Measurements from ENCODE around the gene SLC48A1.

Gene SLC48A1

DNA sequence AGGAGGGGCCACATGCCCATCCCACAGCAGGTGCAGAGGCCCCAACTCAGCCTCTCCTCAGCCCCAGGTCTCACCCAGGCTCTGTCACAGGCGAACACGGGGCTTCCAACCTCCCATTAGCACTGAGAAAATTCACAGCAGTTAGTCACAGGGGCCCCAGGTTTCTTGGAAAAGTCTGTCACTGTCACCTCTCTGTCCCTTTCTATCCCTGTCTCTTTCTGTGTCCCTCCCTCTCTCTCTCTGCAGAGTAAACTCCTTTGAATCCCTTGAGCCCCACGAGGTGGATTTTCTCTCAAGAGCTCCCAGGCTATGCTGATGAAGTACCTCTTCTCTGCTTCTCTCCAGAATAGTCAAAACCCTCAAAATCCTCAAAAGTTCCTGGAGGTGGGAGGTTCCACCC lies 33.7 kb upstream of the SLC48A1 start:
- no peaks in the 10 kb centered on the region for H3K9me3 Mint-ChIP-seq
- H3K27me3 Mint-ChIP-seq (ENCODE audit: low read depth): peaks cover 3% of the 10 kb centered on the region
- H3K36me3 Mint-ChIP-seq (ENCODE audit: low read depth): no peaks in the 10 kb centered on the region
- DNase-seq (ENCODE audit: low spot score): no peak
- peaks cover 5% of the 10 kb centered on the region for H3K4me1 Mint-ChIP-seq (ENCODE audit: low read depth)
- no peak overlapping the region for H3K27ac Mint-ChIP-seq
- no peak overlapping the region for H3K4me3 Mint-ChIP-seq

GRCh38 chr12:47739979-47740378 lies 33.1 kb upstream of the SLC48A1 start:
- H3K27ac Mint-ChIP-seq: no peak overlapping the region
- H3K9me3 Mint-ChIP-seq: no peaks in the 10 kb centered on the region
- DNase-seq (ENCODE audit: low spot score): no peak
- H3K36me3 Mint-ChIP-seq (ENCODE audit: low read depth): no peaks in the 10 kb centered on the region
- peaks cover 5% of the 10 kb centered on the region for H3K4me1 Mint-ChIP-seq (ENCODE audit: low read depth)
- no peak overlapping the region for H3K4me3 Mint-ChIP-seq
- H3K27me3 Mint-ChIP-seq (ENCODE audit: low read depth): peaks cover 6% of the 10 kb centered on the region

DNA sequence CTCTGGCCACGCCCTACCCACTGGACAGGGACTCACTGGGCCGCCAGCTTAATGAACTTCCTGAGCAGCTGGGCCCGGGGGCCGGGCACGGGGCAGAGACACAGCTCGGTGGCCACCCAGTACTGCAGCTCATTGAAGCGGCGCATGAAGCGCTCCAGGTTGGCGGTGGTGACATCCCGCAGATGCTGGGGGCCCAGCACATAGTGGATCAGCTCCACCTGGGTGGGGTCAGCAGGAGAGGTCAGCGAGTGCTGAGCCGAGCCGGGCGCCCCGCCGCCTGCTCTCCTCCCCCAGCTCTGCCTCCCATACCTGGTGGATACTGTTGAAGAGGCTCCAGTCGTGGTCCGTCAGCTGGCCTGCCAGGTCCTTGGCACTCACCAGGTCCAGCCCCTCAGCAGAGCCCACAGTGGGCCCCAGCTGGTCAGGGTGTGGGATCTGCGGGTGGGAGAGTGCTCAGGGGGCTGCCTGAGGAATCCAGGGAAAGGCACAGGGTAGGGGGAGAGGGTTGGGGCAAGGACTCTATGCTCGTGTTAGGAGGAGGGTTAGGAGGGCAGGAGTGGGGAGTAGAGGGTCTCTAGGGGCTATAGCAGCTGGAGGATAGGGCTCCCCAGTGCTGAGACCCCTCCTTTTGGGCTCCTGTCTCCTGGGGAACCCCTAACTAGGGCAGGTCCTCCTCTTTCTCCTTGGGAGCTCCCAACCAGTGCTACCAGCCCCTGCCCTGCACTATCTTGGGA lies 32.3 kb upstream of the SLC48A1 start:
- H3K36me3 Mint-ChIP-seq (ENCODE audit: low read depth): no peaks in the 10 kb centered on the region
- H3K9me3 Mint-ChIP-seq: no peaks in the 10 kb centered on the region
- H3K4me1 Mint-ChIP-seq (ENCODE audit: low read depth): peaks cover 5% of the 10 kb centered on the region
- DNase-seq (ENCODE audit: low spot score): no peak
- H3K4me3 Mint-ChIP-seq: no peak overlapping the region
- H3K27ac Mint-ChIP-seq: no peak overlapping the region
- peaks cover 6% of the 10 kb centered on the region for H3K27me3 Mint-ChIP-seq (ENCODE audit: low read depth)

GRCh38 chr12:47741340-47741703 lies 31.7 kb upstream of the SLC48A1 start:
- H3K27me3 Mint-ChIP-seq (ENCODE audit: low read depth): peaks cover 6% of the 10 kb centered on the region
- no peak for DNase-seq (ENCODE audit: low spot score)
- H3K4me3 Mint-ChIP-seq: no peak overlapping the region
- H3K9me3 Mint-ChIP-seq: no peaks in the 10 kb centered on the region
- H3K27ac Mint-ChIP-seq: no peak overlapping the region
- no peaks in the 10 kb centered on the region for H3K36me3 Mint-ChIP-seq (ENCODE audit: low read depth)
- peaks cover 5% of the 10 kb centered on the region for H3K4me1 Mint-ChIP-seq (ENCODE audit: low read depth)

DNA sequence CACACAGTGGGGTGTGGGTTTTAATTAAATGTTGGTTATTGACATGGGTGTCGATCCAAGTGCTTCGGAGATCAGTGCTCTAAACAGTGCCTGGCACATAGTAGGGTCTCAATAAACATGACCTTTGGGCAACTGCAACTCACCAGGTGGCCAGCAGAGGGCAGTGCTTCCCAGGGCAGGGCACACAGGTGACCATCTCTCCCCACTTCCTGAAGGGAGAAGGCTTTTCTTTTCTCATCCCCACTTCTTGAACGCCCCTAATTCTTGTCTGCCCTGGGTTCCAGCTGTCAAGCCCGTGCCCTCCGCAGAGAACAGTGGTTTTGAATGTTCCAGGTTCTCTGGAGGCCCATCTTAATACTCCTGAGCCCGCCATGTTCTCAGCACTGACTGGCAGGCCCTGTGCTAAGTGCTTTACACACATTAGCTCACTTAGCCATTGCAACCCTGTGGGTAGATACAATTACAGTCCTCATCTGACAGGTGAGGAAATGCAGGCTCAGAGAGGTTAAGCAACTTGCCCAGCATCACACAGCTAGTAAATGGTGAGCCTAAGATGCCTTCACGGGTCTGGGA lies 30.7 kb upstream of the SLC48A1 start:
- DNase-seq (ENCODE audit: low spot score): peak; percentile 57
- Mint-ChIP-seq H3K4me3 (no peak overlapping the region), H3K27ac (no peak overlapping the region), H3K27me3 (ENCODE audit: low read depth) (peaks cover 6% of the 10 kb centered on the region), H3K4me1 (ENCODE audit: low read depth) (peaks cover 5% of the 10 kb centered on the region), H3K36me3 (ENCODE audit: low read depth) (no peaks in the 10 kb centered on the region), H3K9me3 (no peaks in the 10 kb centered on the region)

DNA sequence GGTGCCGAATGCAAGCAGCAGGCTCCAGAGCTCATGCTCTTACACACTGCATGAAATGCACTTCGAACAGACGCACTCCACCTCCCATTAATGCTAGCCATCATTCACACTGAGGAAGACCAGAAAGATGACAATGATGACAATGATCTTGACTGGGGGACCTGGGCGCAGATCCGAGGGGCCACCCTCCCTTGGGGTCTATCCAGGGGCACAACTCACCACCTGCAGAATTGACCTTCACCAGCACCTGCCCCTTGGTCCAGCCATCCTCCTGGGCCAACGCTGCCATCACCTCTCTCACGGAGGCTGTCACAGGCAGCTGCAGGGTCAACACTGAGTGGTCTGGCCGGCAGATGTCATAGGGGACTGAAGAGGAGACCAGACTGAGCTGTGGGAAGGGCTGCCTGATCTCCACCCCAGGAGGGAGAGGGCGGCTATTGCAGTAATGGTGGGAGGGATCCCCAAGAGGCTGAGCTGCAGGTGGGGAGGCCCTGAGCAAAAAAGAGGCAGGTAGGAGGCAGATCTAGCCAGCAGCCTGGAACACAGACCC lies 29.7 kb upstream of the SLC48A1 start:
- Mint-ChIP-seq H3K27ac (no peak overlapping the region), H3K4me1 (ENCODE audit: low read depth) (peaks cover 5% of the 10 kb centered on the region), H3K36me3 (ENCODE audit: low read depth) (no peaks in the 10 kb centered on the region), H3K9me3 (no peaks in the 10 kb centered on the region), H3K27me3 (ENCODE audit: low read depth) (peaks cover 6% of the 10 kb centered on the region), H3K4me3 (no peak overlapping the region)
- DNase-seq (ENCODE audit: low spot score): no peak

GRCh38 chr12:47744005-47744651 lies 28.9 kb upstream of the SLC48A1 start:
- H3K27ac Mint-ChIP-seq: no peak overlapping the region
- no peak overlapping the region for H3K4me3 Mint-ChIP-seq
- peaks cover 6% of the 10 kb centered on the region for H3K27me3 Mint-ChIP-seq (ENCODE audit: low read depth)
- H3K9me3 Mint-ChIP-seq: no peaks in the 10 kb centered on the region
- DNase-seq (ENCODE audit: low spot score): no peak
- H3K4me1 Mint-ChIP-seq (ENCODE audit: low read depth): peaks cover 5% of the 10 kb centered on the region
- no peaks in the 10 kb centered on the region for H3K36me3 Mint-ChIP-seq (ENCODE audit: low read depth)

- H3K36me3 Mint-ChIP-seq (ENCODE audit: low read depth): no peaks in the 10 kb centered on the region
- H3K9me3 Mint-ChIP-seq: no peaks in the 10 kb centered on the region
- peaks cover 5% of the 10 kb centered on the region for H3K4me1 Mint-ChIP-seq (ENCODE audit: low read depth)
- DNase-seq (ENCODE audit: low spot score): no peak
- no peak overlapping the region for H3K4me3 Mint-ChIP-seq
- H3K27ac Mint-ChIP-seq: no peak overlapping the region
- peaks cover 6% of the 10 kb centered on the region for H3K27me3 Mint-ChIP-seq (ENCODE audit: low read depth)
Measured at GRCh38 chr12:47744778-47745436, 28.1 kb upstream of the SLC48A1 start.

GRCh38 chr12:47745485-47746041 lies 27.5 kb upstream of the SLC48A1 start:
- H3K36me3 Mint-ChIP-seq (ENCODE audit: low read depth): no peaks in the 10 kb centered on the region
- H3K9me3 Mint-ChIP-seq: no peaks in the 10 kb centered on the region
- H3K27me3 Mint-ChIP-seq (ENCODE audit: low read depth): peaks cover 6% of the 10 kb centered on the region
- no peak overlapping the region for H3K27ac Mint-ChIP-seq
- peaks cover 5% of the 10 kb centered on the region for H3K4me1 Mint-ChIP-seq (ENCODE audit: low read depth)
- H3K4me3 Mint-ChIP-seq: no peak overlapping the region
- no peak for DNase-seq (ENCODE audit: low spot score)

- H3K4me3 Mint-ChIP-seq: no peak overlapping the region
- no peak overlapping the region for H3K27ac Mint-ChIP-seq
- H3K4me1 Mint-ChIP-seq (ENCODE audit: low read depth): peaks cover 5% of the 10 kb centered on the region
- no peaks in the 10 kb centered on the region for H3K36me3 Mint-ChIP-seq (ENCODE audit: low read depth)
- H3K9me3 Mint-ChIP-seq: no peaks in the 10 kb centered on the region
- DNase-seq (ENCODE audit: low spot score): no peak
- peaks cover 6% of the 10 kb centered on the region for H3K27me3 Mint-ChIP-seq (ENCODE audit: low read depth)
Measured at GRCh38 chr12:47746073-47746472, 27.0 kb upstream of the SLC48A1 start.

GRCh38 chr12:47746523-47746922 lies 26.5 kb upstream of the SLC48A1 start:
- H3K36me3 Mint-ChIP-seq (ENCODE audit: low read depth): no peaks in the 10 kb centered on the region
- no peak for DNase-seq (ENCODE audit: low spot score)

GRCh38 chr12:47747126-47747525 lies 25.9 kb upstream of the SLC48A1 start:
- no peak for DNase-seq (ENCODE audit: low spot score)
- Mint-ChIP-seq H3K9me3 (no peaks in the 10 kb centered on the region), H3K4me1 (ENCODE audit: low read depth) (no peaks in the 10 kb centered on the region), H3K27me3 (ENCODE audit: low read depth) (peaks cover 6% of the 10 kb centered on the region), H3K36me3 (ENCODE audit: low read depth) (no peaks in the 10 kb centered on the region), H3K27ac (no peak overlapping the region), H3K4me3 (no peak overlapping the region)

More at GRCh38 chr12:47746523-47746922, 26.5 kb upstream of the SLC48A1 start:
- H3K9me3 Mint-ChIP-seq: no peaks in the 10 kb centered on the region
- H3K4me3 Mint-ChIP-seq: no peak overlapping the region
- H3K27ac Mint-ChIP-seq: no peak overlapping the region
- peaks cover 6% of the 10 kb centered on the region for H3K27me3 Mint-ChIP-seq (ENCODE audit: low read depth)
- H3K4me1 Mint-ChIP-seq (ENCODE audit: low read depth): peaks cover under 1% of the 10 kb centered on the region

DNA sequence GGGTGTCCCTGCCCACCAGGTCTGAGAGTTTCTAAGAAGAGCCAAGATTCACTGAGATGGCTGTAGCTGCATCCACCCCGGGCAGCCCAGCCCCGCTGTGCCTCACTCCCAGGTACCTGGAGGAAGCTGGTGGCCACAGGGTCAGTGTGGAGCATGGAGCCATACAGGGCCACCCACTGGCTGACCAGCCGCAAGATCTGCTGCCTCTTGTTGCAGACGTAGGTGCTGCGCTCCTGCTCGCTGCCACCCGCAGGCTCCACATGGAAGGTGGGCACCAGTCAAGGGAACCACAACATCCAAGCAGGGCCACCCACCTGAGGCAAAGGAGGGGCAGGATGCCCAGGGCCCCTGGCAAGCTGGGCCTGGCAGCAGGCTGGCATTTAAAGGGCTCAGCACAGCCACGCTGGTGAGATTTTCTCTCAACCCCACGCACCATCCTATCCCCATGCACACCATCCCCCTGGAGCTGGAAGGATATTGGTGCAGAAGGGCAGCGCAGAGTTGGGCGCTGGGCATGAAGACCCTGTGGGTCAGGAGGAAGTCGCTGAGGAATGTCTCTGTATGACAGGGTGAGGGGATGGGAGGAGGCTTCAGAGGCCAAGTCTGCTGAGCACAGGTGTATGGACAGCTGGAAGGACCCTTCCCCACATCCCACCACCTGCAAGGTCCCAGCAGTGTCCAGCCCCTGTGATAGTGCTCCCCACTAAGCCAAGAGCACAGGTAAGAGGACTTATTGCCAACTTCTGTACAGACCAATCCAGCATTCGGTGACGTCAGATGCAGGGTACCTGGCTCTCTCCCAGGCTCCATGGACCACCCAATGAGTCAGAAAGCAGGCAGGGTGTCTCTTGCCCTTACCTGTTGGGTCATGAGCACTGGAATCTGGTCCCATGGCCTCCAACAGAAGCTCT lies 25.2 kb upstream of the SLC48A1 start:
- Mint-ChIP-seq H3K4me3 (no peak overlapping the region), H3K27me3 (ENCODE audit: low read depth) (peaks cover 6% of the 10 kb centered on the region), H3K9me3 (no peaks in the 10 kb centered on the region), H3K4me1 (ENCODE audit: low read depth) (no peaks in the 10 kb centered on the region), H3K27ac (no peak overlapping the region), H3K36me3 (ENCODE audit: low read depth) (no peaks in the 10 kb centered on the region)
- DNase-seq (ENCODE audit: low spot score): no peak
